HG02885 (cell line): Measurements from ENCODE around the gene SLC12A7.
"Not testable (repeated sequence)": the region's sequence is repeated elsewhere in the genome, so short reads cannot be mapped to it uniquely, and the experiment has no call there.

ENCODE experiments used
- ATAC-seq: cut with Tn5 transposase; IDR thresholded peaks from one replicate; pipeline ENCODE4 v1.9.1; 2021; ENCODE audit warnings: mild to moderate bottlenecking; ENCODE audit not compliant: unreplicated experiment, poor library complexity

Gene SLC12A7

GRCh38 chr5:1085391-1085790 lies 26.5 kb downstream of the SLC12A7 start:
- no peak for ATAC-seq

GRCh38 chr5:1083823-1084605 lies 27.8 kb downstream of the SLC12A7 start:
- no peak for ATAC-seq

- ATAC-seq: not testable (repeated sequence)
Observed at GRCh38 chr5:1083026-1083425, 28.8 kb downstream of the SLC12A7 start.

GRCh38 chr5:1081519-1081918 lies 30.3 kb downstream of the SLC12A7 start:
- no peak for ATAC-seq

- no peak for ATAC-seq
Observed at GRCh38 chr5:1080432-1080831, 31.4 kb downstream of the SLC12A7 start.

GRCh38 chr5:1079961-1080360 lies 31.9 kb downstream of the SLC12A7 start:
- no peak for ATAC-seq

GRCh38 chr5:1079486-1079885 lies 32.4 kb downstream of the SLC12A7 start:
- no peak for ATAC-seq

- ATAC-seq: no peak
Observed at GRCh38 chr5:1078851-1079250, 33.0 kb downstream of the SLC12A7 start.

GRCh38 chr5:1078206-1078605 lies 33.7 kb downstream of the SLC12A7 start:
- no peak for ATAC-seq

- no peak for ATAC-seq
Observed at GRCh38 chr5:1077491-1078020, 34.3 kb downstream of the SLC12A7 start.

- ATAC-seq: no peak
Observed at GRCh38 chr5:1077026-1077425, 34.8 kb downstream of the SLC12A7 start.

- ATAC-seq: no peak
Observed at GRCh38 chr5:1076406-1076805, 35.5 kb downstream of the SLC12A7 start.

GRCh38 chr5:1075931-1076330 lies 35.9 kb downstream of the SLC12A7 start:
- ATAC-seq: no peak

GRCh38 chr5:1075555-1075881 lies 36.3 kb downstream of the SLC12A7 start:
- no peak for ATAC-seq

- no peak for ATAC-seq
Observed at GRCh38 chr5:1074816-1075554, 36.9 kb downstream of the SLC12A7 start.

- ATAC-seq: no peak
Observed at GRCh38 chr5:1074226-1074625, 37.6 kb downstream of the SLC12A7 start.

- no peak for ATAC-seq
Observed at GRCh38 chr5:1073239-1074102, 38.4 kb downstream of the SLC12A7 start.

- ATAC-seq: no peak
Observed at GRCh38 chr5:1069720-1070088, 42.2 kb downstream of the SLC12A7 start.

GRCh38 chr5:1068895-1069719 lies 42.8 kb downstream of the SLC12A7 start:
- no peak for ATAC-seq
